ENCODE data around the gene MEGF6. TPM values are rescaled to one million over a fixed set of nuclear protein-coding genes. Genes with fewer than 3 reads are reported as not detected.

MEGF6 gene
- total and polyA plus RNA-seq, 2 of the 8 experiments (the other 6 are each of a cell fraction or from before 2014, with no cell fraction given) = 4.1 to 14.8 TPM

DNA sequence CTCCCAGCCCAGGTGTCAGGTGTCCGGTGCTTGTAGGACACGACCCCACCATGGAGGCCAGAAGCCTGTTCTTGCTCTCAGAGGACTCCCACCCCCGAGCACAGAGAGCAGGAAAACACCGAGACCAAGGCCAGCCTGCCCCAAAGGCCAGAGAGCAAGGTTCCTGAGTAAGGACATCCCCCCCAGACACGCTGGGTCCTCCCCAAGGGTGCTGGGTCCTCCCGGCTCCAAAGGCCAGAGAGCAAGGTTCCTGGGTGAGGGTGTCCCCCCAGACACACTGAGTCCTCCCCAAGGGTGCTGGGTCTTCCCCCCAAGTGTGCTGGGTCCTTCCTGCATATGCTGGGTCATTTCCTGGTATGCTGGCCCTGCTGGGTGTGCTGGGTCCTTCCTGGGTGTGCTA, 40.0 kb downstream of the MEGF6 start (continued):
- TF ChIP-seq CTBP2 (IDR thresholded peaks at IDR 0.05; ENCODE audit: borderline replicate concordance, insufficient read depth, insufficient read length, low read length) (no peak), SUZ12 (IDR thresholded peaks at IDR 0.05; ENCODE audit: low read length) (no peak), CBX5 (IDR thresholded peaks at IDR 0.05; ENCODE audit: low read depth, low read length) (no peak), RFX5 (IDR thresholded peaks at IDR 0.05; ENCODE audit: borderline replicate concordance, low read depth, low read length) (no peak), NANOG (IDR thresholded peaks at IDR 0.05; ENCODE audit: insufficient read depth, low read depth, low read length, poor library complexity, severe bottlenecking) (no peak), RXRA (IDR thresholded peaks at IDR 0.05; ENCODE audit: insufficient read depth, low read depth, low read length) (no peak), GABPA (IDR thresholded peaks at IDR 0.05; ENCODE audit: borderline replicate concordance, insufficient read depth, low read length) (no peak), CREB1 (IDR thresholded peaks at IDR 0.05) (no peak), JUND (IDR thresholded peaks at IDR 0.05; ENCODE audit: low read length) (no peak)
- TF ChIP-seq, protein P1, sequence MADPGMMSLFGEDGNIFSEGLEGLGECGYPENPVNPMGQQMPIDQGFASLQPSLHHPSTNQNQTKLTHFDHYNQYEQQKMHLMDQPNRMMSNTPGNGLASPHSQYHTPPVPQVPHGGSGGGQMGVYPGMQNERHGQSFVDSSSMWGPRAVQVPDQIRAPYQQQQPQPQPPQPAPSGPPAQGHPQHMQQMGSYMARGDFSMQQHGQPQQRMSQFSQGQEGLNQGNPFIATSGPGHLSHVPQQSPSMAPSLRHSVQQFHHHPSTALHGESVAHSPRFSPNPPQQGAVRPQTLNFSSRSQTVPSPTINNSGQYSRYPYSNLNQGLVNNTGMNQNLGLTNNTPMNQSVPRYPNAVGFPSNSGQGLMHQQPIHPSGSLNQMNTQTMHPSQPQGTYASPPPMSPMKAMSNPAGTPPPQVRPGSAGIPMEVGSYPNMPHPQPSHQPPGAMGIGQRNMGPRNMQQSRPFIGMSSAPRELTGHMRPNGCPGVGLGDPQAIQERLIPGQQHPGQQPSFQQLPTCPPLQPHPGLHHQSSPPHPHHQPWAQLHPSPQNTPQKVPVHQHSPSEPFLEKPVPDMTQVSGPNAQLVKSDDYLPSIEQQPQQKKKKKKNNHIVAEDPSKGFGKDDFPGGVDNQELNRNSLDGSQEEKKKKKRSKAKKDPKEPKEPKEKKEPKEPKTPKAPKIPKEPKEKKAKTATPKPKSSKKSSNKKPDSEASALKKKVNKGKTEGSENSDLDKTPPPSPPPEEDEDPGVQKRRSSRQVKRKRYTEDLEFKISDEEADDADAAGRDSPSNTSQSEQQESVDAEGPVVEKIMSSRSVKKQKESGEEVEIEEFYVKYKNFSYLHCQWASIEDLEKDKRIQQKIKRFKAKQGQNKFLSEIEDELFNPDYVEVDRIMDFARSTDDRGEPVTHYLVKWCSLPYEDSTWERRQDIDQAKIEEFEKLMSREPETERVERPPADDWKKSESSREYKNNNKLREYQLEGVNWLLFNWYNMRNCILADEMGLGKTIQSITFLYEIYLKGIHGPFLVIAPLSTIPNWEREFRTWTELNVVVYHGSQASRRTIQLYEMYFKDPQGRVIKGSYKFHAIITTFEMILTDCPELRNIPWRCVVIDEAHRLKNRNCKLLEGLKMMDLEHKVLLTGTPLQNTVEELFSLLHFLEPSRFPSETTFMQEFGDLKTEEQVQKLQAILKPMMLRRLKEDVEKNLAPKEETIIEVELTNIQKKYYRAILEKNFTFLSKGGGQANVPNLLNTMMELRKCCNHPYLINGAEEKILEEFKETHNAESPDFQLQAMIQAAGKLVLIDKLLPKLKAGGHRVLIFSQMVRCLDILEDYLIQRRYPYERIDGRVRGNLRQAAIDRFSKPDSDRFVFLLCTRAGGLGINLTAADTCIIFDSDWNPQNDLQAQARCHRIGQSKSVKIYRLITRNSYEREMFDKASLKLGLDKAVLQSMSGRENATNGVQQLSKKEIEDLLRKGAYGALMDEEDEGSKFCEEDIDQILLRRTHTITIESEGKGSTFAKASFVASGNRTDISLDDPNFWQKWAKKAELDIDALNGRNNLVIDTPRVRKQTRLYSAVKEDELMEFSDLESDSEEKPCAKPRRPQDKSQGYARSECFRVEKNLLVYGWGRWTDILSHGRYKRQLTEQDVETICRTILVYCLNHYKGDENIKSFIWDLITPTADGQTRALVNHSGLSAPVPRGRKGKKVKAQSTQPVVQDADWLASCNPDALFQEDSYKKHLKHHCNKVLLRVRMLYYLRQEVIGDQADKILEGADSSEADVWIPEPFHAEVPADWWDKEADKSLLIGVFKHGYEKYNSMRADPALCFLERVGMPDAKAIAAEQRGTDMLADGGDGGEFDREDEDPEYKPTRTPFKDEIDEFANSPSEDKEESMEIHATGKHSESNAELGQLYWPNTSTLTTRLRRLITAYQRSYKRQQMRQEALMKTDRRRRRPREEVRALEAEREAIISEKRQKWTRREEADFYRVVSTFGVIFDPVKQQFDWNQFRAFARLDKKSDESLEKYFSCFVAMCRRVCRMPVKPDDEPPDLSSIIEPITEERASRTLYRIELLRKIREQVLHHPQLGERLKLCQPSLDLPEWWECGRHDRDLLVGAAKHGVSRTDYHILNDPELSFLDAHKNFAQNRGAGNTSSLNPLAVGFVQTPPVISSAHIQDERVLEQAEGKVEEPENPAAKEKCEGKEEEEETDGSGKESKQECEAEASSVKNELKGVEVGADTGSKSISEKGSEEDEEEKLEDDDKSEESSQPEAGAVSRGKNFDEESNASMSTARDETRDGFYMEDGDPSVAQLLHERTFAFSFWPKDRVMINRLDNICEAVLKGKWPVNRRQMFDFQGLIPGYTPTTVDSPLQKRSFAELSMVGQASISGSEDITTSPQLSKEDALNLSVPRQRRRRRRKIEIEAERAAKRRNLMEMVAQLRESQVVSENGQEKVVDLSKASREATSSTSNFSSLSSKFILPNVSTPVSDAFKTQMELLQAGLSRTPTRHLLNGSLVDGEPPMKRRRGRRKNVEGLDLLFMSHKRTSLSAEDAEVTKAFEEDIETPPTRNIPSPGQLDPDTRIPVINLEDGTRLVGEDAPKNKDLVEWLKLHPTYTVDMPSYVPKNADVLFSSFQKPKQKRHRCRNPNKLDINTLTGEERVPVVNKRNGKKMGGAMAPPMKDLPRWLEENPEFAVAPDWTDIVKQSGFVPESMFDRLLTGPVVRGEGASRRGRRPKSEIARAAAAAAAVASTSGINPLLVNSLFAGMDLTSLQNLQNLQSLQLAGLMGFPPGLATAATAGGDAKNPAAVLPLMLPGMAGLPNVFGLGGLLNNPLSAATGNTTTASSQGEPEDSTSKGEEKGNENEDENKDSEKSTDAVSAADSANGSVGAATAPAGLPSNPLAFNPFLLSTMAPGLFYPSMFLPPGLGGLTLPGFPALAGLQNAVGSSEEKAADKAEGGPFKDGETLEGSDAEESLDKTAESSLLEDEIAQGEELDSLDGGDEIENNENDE (IDR thresholded peaks at IDR 0.05; ENCODE audit: insufficient replicate concordance, low read length) = no peak

All from H1 (cell line).